WTC11 (cell line): Measurements from ENCODE around the gene ZNF613. TPM values are rescaled to one million over a fixed set of nuclear protein-coding genes. Genes with fewer than 3 reads are reported as not detected.
"Not testable (repeated sequence)": the region's sequence is repeated elsewhere in the genome, so short reads cannot be mapped to it uniquely, and the experiment has no call there.

Source experiments
- ATAC-seq: fragments of 200-7000 bp; cut with Tn5 transposase; 2 replicates; pipeline ENCODE4 v1.10.0; 2021; ENCODE audit warnings: mild to moderate bottlenecking, moderate library complexity
- CTCF ChIA-PET: fragments of 300-600 bp; sonication (Branson Sonifier 250); formaldehyde crosslinking; loops from one replicate; lab custom pipeline; 2021; ENCODE audit warnings: antibody characterized with exemption; lab: Charles Lee
- POLR2A ChIA-PET: fragments of 350-600 bp; sonication (Branson Sonifier 250); formaldehyde crosslinking; loops from one replicate; lab custom pipeline; 2021; ENCODE audit warnings: antibody characterized with exemption; lab: Charles Lee
- DNase-seq: peaks from one replicate; pipeline ENCODE4 v3.0.0; 2021; ENCODE audit warnings: low spot score
- H3K27ac Mint-ChIP-seq: 2 replicates; pipeline ENCODE4 v1.8.0; 2021; ENCODE audit warnings: mixed read lengths
- H3K27me3 Mint-ChIP-seq: 2 replicates; pipeline ENCODE4 v1.8.0; 2021; ENCODE audit warnings: low read depth, mild to moderate bottlenecking, moderate library complexity, mixed read lengths
- H3K36me3 Mint-ChIP-seq: 2 replicates; pipeline ENCODE4 v1.8.0; 2021; ENCODE audit warnings: mixed read lengths
- H3K4me1 Mint-ChIP-seq: 2 replicates; pipeline ENCODE4 v1.8.0; 2022; ENCODE audit warnings: mixed read lengths
- H3K4me3 Mint-ChIP-seq: 2 replicates; pipeline ENCODE4 v1.8.0; 2021; ENCODE audit warnings: mild to moderate bottlenecking, moderate library complexity, mixed read lengths
- H3K9me3 Mint-ChIP-seq: 2 replicates; pipeline ENCODE4 v1.8.0; 2021; ENCODE audit warnings: mixed read lengths
- CBFB ChIP-seq: sonication (generic); formaldehyde crosslinking; IDR thresholded peaks from 2 replicates; pipeline ENCODE4 v1.8.1; 2022; ENCODE audit warnings: mild to moderate bottlenecking, low read depth, missing genetic modification reagents
- CREM ChIP-seq: sonication (generic); formaldehyde crosslinking; IDR thresholded peaks from 2 replicates; pipeline ENCODE4 v1.8.1; 2022; ENCODE audit warnings: mild to moderate bottlenecking, missing genetic modification reagents, moderate library complexity
- FOXK1 ChIP-seq: sonication (generic); formaldehyde crosslinking; IDR thresholded peaks from 2 replicates; pipeline ENCODE4 v1.8.0; 2022; ENCODE audit warnings: mild to moderate bottlenecking, moderate library complexity, missing genetic modification reagents
- IRF2 ChIP-seq: sonication (generic); formaldehyde crosslinking; IDR thresholded peaks from 2 replicates; pipeline ENCODE4 v1.8.0; 2022; ENCODE audit warnings: low read depth, missing genetic modification reagents, borderline replicate concordance
- MYBL2 ChIP-seq: sonication (generic); formaldehyde crosslinking; IDR thresholded peaks from 2 replicates; pipeline ENCODE4 v1.8.1; 2023; ENCODE audit warnings: mild to moderate bottlenecking, moderate library complexity, missing genetic modification reagents
- NR3C1 ChIP-seq: sonication (generic); formaldehyde crosslinking; conservative IDR thresholded peaks from 2 replicates; pipeline ENCODE4 v1.8.1; 2023; ENCODE audit warnings: low read depth, mild to moderate bottlenecking, missing genetic modification reagents
- RORB ChIP-seq: fragments of 250-450 bp; sonication (Bioruptor Pico); IDR thresholded peaks from 2 replicates; pipeline ENCODE4 v1.9.0; 2021; ENCODE audit warnings: mild to moderate bottlenecking
- ZNF138 ChIP-seq: sonication (generic); formaldehyde crosslinking; conservative IDR thresholded peaks from 2 replicates; pipeline ENCODE4 v1.8.1; 2022; ENCODE audit warnings: mild to moderate bottlenecking, moderate library complexity, missing genetic modification reagents
- ZNF396 ChIP-seq: fragments of 250-450 bp; sonication (Bioruptor Pico); IDR thresholded peaks from 2 replicates; pipeline ENCODE4 v1.8.0; 2021; ENCODE audit warnings: mild to moderate bottlenecking, moderate library complexity, borderline replicate concordance
- total RNA-seq: library from RNA; stranded (reverse); gene quantifications from 3 replicates; pipeline ENCODE4 v1.2.3, GENCODE V29; 2021
- TF ChIP-seq, protein P1 (sequence below): sonication (generic); formaldehyde crosslinking; IDR thresholded peaks from 2 replicates; pipeline ENCODE4 v1.8.1; 2023; ENCODE audit warnings: mild to moderate bottlenecking, missing genetic modification reagents, borderline replicate concordance
- TF ChIP-seq, protein P2 (sequence below): sonication (generic); formaldehyde crosslinking; IDR thresholded peaks from 2 replicates; pipeline ENCODE4 v1.8.0; 2022; ENCODE audit warnings: mild to moderate bottlenecking, missing genetic modification reagents
- TF ChIP-seq, protein P3 (sequence below): sonication (generic); formaldehyde crosslinking; IDR thresholded peaks from 2 replicates; pipeline ENCODE4 v1.8.1; 2022; ENCODE audit warnings: low read depth, mild to moderate bottlenecking, moderate library complexity, missing genetic modification reagents, borderline replicate concordance
- TF ChIP-seq, protein P4 (sequence below): sonication (generic); formaldehyde crosslinking; conservative IDR thresholded peaks from 2 replicates; pipeline ENCODE4 v1.8.1; 2023; ENCODE audit warnings: mild to moderate bottlenecking, low read depth, missing genetic modification reagents, moderate library complexity
- TF ChIP-seq, protein P5 (sequence below): fragments of 200-600 bp; IDR thresholded peaks from 2 replicates; pipeline ENCODE4 v1.8.0; 2022; ENCODE audit warnings: antibody characterized with exemption
- TF ChIP-seq, protein P6 (sequence below): sonication (generic); formaldehyde crosslinking; conservative IDR thresholded peaks from 2 replicates; pipeline ENCODE4 v1.8.1; 2022; ENCODE audit warnings: mild to moderate bottlenecking, missing genetic modification reagents

ZNF613 gene
- total RNA-seq, 1 experiment from 2014 or later = 13.7 TPM

DNA sequence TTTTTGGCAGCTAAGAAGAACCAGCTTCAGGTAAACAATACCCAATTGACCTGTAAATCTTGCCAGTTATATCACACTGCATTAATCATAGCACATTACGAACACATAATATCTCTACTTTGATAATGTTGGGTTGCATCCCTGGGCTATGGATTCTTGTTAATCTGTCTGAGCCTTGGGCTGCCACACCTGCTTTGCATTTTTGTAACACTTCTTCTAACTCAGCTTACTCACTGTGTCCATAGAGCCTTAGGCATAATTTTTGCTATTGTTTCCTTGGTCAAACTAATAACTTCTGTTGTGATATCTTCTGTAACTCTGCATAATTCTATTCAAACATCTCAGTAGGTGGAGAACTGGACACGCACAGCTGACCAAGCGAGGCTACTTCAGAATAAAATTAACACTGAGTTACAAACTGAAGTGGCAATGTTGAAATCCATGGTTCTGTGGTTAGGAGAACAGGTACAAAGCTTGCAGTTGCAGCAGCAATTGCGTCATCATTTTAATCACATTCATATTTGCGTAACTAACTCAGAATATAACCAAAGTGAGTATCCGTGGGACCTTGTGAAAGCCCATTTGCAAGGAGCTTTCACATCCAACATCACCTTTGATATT, 53.0 kb downstream of the ZNF613 start:
- H3K27me3 Mint-ChIP-seq = no peaks in the 10 kb centered on the region
- peaks cover 39% of the 10 kb centered on the region for H3K9me3 Mint-ChIP-seq
- DNase-seq (no peak), ATAC-seq (no peak)
- H3K4me3 Mint-ChIP-seq = no peak overlapping the region
- peaks cover 17% of the 10 kb centered on the region for H3K4me1 Mint-ChIP-seq
- POLR2A ChIA-PET = no interaction called here
- peaks cover 42% of the 10 kb centered on the region for H3K36me3 Mint-ChIP-seq
- CTCF ChIA-PET = no interaction called here
- TF ChIP-seq, protein P1, sequence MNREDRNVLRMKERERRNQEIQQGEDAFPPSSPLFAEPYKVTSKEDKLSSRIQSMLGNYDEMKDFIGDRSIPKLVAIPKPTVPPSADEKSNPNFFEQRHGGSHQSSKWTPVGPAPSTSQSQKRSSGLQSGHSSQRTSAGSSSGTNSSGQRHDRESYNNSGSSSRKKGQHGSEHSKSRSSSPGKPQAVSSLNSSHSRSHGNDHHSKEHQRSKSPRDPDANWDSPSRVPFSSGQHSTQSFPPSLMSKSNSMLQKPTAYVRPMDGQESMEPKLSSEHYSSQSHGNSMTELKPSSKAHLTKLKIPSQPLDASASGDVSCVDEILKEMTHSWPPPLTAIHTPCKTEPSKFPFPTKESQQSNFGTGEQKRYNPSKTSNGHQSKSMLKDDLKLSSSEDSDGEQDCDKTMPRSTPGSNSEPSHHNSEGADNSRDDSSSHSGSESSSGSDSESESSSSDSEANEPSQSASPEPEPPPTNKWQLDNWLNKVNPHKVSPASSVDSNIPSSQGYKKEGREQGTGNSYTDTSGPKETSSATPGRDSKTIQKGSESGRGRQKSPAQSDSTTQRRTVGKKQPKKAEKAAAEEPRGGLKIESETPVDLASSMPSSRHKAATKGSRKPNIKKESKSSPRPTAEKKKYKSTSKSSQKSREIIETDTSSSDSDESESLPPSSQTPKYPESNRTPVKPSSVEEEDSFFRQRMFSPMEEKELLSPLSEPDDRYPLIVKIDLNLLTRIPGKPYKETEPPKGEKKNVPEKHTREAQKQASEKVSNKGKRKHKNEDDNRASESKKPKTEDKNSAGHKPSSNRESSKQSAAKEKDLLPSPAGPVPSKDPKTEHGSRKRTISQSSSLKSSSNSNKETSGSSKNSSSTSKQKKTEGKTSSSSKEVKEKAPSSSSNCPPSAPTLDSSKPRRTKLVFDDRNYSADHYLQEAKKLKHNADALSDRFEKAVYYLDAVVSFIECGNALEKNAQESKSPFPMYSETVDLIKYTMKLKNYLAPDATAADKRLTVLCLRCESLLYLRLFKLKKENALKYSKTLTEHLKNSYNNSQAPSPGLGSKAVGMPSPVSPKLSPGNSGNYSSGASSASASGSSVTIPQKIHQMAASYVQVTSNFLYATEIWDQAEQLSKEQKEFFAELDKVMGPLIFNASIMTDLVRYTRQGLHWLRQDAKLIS = no peak
- TF ChIP-seq IRF2 (CRISPR knock-in tag) = no peak
- no peak overlapping the region for H3K27ac Mint-ChIP-seq

DNA sequence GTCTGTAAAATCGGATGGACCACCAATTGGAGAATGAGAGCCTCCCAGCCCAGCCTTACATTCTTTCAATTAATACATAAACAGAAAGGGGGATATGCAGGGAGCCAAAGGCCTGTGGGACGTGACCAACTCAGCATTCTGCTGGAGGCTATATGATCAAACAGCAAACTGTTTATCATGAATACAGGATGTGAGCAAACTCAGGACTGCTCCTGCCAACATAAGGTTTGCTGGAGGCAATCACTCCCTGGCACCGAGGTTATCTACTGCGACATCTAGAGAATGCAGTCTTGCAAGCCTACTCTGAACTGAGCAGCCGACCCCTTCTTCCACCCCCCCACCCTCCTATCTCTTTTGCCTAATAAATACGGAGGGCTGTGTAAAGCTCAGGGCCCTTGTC, 53.7 kb downstream of the ZNF613 start:
- ATAC-seq, POLR2A ChIA-PET, H3K27me3 Mint-ChIP-seq, CTCF ChIA-PET, H3K27ac Mint-ChIP-seq, H3K4me3 Mint-ChIP-seq, DNase-seq: not testable (repeated sequence)
- H3K9me3 Mint-ChIP-seq = peaks cover 39% of the 10 kb centered on the region
- peaks cover 20% of the 10 kb centered on the region for H3K4me1 Mint-ChIP-seq
- H3K36me3 Mint-ChIP-seq = peaks cover 42% of the 10 kb centered on the region

DNA sequence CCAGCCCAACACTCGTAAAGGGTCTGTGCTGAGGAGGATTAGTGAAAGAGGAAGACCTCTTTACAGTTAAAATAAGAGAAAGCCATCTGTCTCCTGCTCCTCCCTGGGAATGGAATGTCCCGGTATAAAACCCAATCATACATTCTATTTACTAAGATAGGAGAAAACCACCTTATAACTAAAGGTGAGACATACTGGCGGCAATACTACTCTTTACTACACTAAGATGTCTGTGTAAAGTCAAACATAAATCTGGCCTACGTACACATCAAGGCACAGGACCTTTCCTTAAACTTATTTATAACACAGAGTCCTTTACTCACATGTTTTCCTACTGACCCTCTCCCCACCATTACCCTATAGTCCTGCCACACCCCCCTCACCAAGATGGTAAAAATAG, 56.1 kb downstream of the ZNF613 start:
- ATAC-seq (no peak), DNase-seq (no peak)
- CTCF ChIA-PET = no interaction called here
- TF ChIP-seq CREM (CRISPR knock-in tag) = no peak
- no peak for TF ChIP-seq RORB
- no peak for TF ChIP-seq ZNF396 (CRISPR knock-in tag)
- TF ChIP-seq ZNF138 (CRISPR knock-in tag) = no peak
- no peak for TF ChIP-seq FOXK1
- no peak for TF ChIP-seq NR3C1 (CRISPR knock-in tag)
- no peak for TF ChIP-seq MYBL2 (CRISPR knock-in tag)
- TF ChIP-seq, protein P2, sequence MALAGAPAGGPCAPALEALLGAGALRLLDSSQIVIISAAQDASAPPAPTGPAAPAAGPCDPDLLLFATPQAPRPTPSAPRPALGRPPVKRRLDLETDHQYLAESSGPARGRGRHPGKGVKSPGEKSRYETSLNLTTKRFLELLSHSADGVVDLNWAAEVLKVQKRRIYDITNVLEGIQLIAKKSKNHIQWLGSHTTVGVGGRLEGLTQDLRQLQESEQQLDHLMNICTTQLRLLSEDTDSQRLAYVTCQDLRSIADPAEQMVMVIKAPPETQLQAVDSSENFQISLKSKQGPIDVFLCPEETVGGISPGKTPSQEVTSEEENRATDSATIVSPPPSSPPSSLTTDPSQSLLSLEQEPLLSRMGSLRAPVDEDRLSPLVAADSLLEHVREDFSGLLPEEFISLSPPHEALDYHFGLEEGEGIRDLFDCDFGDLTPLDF (CRISPR knock-in tag) = no peak
- TF ChIP-seq, protein P3, sequence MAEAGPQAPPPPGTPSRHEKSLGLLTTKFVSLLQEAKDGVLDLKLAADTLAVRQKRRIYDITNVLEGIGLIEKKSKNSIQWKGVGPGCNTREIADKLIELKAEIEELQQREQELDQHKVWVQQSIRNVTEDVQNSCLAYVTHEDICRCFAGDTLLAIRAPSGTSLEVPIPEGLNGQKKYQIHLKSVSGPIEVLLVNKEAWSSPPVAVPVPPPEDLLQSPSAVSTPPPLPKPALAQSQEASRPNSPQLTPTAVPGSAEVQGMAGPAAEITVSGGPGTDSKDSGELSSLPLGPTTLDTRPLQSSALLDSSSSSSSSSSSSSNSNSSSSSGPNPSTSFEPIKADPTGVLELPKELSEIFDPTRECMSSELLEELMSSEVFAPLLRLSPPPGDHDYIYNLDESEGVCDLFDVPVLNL = no peak
- TF ChIP-seq, protein P4, sequence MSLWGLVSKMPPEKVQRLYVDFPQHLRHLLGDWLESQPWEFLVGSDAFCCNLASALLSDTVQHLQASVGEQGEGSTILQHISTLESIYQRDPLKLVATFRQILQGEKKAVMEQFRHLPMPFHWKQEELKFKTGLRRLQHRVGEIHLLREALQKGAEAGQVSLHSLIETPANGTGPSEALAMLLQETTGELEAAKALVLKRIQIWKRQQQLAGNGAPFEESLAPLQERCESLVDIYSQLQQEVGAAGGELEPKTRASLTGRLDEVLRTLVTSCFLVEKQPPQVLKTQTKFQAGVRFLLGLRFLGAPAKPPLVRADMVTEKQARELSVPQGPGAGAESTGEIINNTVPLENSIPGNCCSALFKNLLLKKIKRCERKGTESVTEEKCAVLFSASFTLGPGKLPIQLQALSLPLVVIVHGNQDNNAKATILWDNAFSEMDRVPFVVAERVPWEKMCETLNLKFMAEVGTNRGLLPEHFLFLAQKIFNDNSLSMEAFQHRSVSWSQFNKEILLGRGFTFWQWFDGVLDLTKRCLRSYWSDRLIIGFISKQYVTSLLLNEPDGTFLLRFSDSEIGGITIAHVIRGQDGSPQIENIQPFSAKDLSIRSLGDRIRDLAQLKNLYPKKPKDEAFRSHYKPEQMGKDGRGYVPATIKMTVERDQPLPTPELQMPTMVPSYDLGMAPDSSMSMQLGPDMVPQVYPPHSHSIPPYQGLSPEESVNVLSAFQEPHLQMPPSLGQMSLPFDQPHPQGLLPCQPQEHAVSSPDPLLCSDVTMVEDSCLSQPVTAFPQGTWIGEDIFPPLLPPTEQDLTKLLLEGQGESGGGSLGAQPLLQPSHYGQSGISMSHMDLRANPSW = no peak
- no peak for TF ChIP-seq CBFB
- TF ChIP-seq, protein P5, sequence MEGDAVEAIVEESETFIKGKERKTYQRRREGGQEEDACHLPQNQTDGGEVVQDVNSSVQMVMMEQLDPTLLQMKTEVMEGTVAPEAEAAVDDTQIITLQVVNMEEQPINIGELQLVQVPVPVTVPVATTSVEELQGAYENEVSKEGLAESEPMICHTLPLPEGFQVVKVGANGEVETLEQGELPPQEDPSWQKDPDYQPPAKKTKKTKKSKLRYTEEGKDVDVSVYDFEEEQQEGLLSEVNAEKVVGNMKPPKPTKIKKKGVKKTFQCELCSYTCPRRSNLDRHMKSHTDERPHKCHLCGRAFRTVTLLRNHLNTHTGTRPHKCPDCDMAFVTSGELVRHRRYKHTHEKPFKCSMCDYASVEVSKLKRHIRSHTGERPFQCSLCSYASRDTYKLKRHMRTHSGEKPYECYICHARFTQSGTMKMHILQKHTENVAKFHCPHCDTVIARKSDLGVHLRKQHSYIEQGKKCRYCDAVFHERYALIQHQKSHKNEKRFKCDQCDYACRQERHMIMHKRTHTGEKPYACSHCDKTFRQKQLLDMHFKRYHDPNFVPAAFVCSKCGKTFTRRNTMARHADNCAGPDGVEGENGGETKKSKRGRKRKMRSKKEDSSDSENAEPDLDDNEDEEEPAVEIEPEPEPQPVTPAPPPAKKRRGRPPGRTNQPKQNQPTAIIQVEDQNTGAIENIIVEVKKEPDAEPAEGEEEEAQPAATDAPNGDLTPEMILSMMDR = no peak
- TF ChIP-seq, protein P6, sequence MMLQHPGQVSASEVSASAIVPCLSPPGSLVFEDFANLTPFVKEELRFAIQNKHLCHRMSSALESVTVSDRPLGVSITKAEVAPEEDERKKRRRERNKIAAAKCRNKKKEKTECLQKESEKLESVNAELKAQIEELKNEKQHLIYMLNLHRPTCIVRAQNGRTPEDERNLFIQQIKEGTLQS (CRISPR knock-in tag) = no peak
- Mint-ChIP-seq H3K4me1 (peaks cover 10% of the 10 kb centered on the region), H3K4me3 (no peak overlapping the region), H3K27ac (no peak overlapping the region), H3K27me3 (no peaks in the 10 kb centered on the region; the same call in 1 of the 2 replicates), H3K9me3 (peaks cover 38% of the 10 kb centered on the region), H3K36me3 (peaks cover 40% of the 10 kb centered on the region)
- POLR2A ChIA-PET = no interaction called here
